ENCODE results near the gene PTPRF.
"Not testable (repeated sequence)": the region's sequence is repeated elsewhere in the genome, so short reads cannot be mapped to it uniquely, and the experiment has no call there.

The PTPRF gene

DNA sequence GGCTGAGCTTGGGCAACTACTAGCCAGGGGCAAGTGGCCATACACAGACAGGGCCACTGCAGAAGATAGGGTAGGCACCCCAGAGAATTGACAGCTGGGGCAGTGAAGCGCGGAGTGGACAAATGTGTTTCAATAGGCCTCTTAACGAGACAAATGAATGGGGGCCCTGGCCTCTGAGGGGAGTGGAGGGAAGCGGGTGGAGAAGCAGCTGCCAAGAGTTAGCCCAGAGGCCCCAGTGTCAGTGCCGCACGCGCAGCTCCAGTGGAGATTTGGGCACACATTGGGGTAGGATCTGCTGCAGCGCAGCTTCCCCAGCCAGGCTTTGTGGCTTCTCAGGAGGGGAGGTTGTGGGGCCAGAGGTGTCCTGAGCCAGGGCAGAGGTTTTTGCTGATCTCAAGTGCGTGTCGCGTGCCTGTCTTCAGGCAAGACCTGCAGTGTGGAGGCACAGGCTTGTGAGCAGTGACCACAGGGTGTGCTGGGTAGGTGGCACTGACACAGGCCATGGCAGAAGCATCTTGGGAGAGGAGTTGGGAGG, 16.9 kb downstream of the PTPRF start:
- Histone ChIP-seq H3K27ac (ENCODE audit: low read depth, low read length) (no peak overlapping the region), H3K36me3 (ENCODE audit: control insufficient read depth, insufficient read depth, low read length) (peaks cover 5% of the 10 kb centered on the region; the same call in 1 of the 2 replicates)

DNA sequence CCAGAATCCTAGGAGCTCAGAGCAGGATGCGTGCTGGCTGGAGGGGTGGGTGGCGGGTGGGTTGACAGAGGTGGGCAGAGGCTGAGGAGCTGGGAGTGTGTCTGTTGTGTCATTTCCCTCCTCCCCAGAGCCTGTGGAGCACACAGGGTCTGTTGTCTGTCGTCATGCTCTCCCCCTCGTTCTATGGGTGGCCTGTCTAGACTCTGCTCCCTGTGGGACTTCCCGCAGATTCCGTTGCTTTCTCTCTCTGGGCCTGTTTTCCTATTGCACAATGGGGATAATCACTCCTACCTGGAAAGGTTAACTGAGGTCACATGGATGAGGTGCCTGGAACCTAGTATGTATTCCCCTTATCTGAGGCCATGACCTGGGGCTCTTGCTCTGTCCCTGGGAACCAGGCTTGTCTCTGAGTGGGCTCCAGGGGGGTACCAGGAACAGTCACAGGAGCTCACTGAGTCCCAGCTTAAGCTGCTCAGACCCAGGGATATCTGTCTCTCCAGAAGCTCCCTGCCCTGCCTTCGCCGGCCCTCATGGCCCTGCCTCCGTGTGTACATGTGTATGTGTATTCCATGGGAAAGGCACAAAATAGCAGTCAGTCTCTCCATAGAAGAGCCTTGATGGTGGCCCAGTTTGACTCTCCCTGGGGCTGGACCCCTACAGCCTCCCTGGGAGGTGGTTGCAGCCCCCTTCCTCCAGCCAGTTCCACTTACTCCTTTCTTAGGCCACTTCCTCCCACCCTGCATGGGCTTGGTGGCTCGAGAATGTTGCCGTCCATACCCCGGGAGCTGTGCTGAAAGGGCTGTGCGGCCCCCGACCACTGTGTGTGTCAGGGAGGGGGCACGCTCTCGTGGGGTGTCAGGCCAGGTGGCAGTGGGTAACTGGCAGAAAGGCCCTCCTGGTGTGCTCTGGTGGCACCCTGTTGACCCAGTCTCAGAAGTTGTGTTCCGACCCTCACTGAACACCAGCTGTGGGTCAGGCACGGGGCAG, 17.9 kb downstream of the PTPRF start:
- H3K27ac ChIP-seq (ENCODE audit: low read depth, low read length) = no peak overlapping the region
- H3K36me3 ChIP-seq (ENCODE audit: control insufficient read depth, insufficient read depth, low read length) = peaks cover 6% of the 10 kb centered on the region
- peaks cover 86% of the 10 kb centered on the region for H3K4me1 ChIP-seq (ENCODE audit: control insufficient read depth, insufficient read depth, low read length)
- H3K4me3 ChIP-seq (ENCODE audit: low read depth, low read length) = no peak overlapping the region
- no peak overlapping the region for H3K9ac ChIP-seq (ENCODE audit: low read length)
- H3K27me3 ChIP-seq (ENCODE audit: control insufficient read depth, insufficient read depth, low read length) = no peaks in the 10 kb centered on the region
- no peaks in the 10 kb centered on the region for H3K9me3 ChIP-seq (ENCODE audit: control insufficient read depth, insufficient read depth, low read depth, low read length)

More for the DNA sequence above, 16.9 kb downstream of the PTPRF start:
- no peaks in the 10 kb centered on the region for H3K9me3 ChIP-seq (ENCODE audit: control insufficient read depth, insufficient read depth, low read depth, low read length)
- peaks cover 79% of the 10 kb centered on the region for H3K4me1 ChIP-seq (ENCODE audit: control insufficient read depth, insufficient read depth, low read length)
- H3K27me3 ChIP-seq (ENCODE audit: control insufficient read depth, insufficient read depth, low read length) = no peaks in the 10 kb centered on the region
- no peak overlapping the region for H3K9ac ChIP-seq (ENCODE audit: low read length)
- no peak overlapping the region for H3K4me3 ChIP-seq (ENCODE audit: low read depth, low read length)

DNA sequence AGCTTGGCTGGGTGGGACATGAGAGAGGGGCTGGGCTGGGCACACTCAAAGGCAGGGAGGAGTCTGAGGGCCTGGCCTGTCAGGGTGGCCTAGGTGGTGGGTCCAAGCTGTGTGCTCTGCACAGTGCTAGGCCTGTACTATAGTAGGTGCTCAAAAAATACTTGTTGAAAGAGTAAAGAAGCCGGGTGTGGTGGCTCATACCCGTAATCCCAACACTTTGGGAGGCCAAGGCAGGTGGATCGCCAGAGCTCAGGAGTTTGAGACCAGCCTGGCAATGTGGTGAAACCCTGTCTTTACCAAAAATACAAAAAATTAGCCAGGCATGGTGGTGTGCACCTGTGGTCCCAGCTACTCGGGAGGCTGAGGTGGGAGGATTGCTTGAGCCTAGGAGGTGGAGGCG, 18.7 kb downstream of the PTPRF start:
- Histone ChIP-seq H3K4me1 (ENCODE audit: control insufficient read depth, insufficient read depth, low read length) (peaks cover 79% of the 10 kb centered on the region), H3K9ac (ENCODE audit: low read length) (peak overlapping the region; percentile 50), H3K4me3 (ENCODE audit: low read depth, low read length) (peak overlapping the region; percentile 29; the same call in 1 of the 2 replicates), H3K27ac (ENCODE audit: low read depth, low read length) (0 out of 2 replicates have a peak overlapping the region, but pooled peaks have one; percentile 34), H3K36me3 (ENCODE audit: control insufficient read depth, insufficient read depth, low read length) (peaks cover 14% of the 10 kb centered on the region)
- H3K9me3 ChIP-seq (ENCODE audit: control insufficient read depth, insufficient read depth, low read depth, low read length); H3K27me3 ChIP-seq (ENCODE audit: control insufficient read depth, insufficient read depth, low read length): not testable (repeated sequence)

DNA sequence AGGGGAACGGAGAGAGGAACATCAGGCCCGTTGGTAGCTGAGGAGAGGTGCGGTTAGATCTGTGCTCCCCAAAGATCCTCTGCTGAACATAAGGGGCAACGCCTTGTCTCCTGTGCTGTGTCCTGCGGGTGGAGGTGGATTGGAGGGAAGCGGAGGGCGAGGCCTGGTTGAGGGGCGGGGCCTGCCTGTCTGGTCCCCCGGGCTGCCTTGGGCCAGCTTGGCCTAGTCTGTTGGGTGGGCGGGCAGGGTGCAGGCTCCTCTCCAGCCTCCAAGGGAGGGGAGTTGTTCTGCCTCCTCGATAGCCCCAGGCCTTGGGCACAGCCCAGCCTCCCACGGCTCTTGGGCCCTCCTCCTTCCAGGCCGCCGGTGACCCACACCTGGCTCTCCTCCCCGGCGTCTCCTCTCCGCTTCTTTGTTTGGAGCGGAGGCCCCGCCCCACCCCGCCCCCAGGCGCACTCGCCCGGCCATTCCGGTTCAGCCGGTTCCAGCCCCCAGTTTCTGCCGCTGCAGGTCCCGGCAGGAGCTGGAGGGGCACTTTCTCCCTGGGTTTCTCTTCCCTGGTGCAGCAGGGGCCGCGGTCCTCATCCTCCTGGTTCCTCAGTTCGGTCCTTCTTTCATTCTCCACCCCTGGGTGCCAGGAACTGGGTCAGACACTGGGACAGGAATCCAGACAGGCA, 19.4 kb downstream of the PTPRF start:
- peak overlapping the region; percentile 86 for H3K27ac ChIP-seq (ENCODE audit: low read depth, low read length)
- peak overlapping the region; percentile 70 for H3K9ac ChIP-seq (ENCODE audit: low read length)
- peak overlapping the region; percentile 59 for H3K4me3 ChIP-seq (ENCODE audit: low read depth, low read length)
- H3K27me3 ChIP-seq (ENCODE audit: control insufficient read depth, insufficient read depth, low read length) = no peaks in the 10 kb centered on the region
- no peaks in the 10 kb centered on the region for H3K9me3 ChIP-seq (ENCODE audit: control insufficient read depth, insufficient read depth, low read depth, low read length)
- H3K4me1 ChIP-seq (ENCODE audit: control insufficient read depth, insufficient read depth, low read length) = peaks cover 73% of the 10 kb centered on the region
- H3K36me3 ChIP-seq (ENCODE audit: control insufficient read depth, insufficient read depth, low read length) = peaks cover 14% of the 10 kb centered on the region

DNA sequence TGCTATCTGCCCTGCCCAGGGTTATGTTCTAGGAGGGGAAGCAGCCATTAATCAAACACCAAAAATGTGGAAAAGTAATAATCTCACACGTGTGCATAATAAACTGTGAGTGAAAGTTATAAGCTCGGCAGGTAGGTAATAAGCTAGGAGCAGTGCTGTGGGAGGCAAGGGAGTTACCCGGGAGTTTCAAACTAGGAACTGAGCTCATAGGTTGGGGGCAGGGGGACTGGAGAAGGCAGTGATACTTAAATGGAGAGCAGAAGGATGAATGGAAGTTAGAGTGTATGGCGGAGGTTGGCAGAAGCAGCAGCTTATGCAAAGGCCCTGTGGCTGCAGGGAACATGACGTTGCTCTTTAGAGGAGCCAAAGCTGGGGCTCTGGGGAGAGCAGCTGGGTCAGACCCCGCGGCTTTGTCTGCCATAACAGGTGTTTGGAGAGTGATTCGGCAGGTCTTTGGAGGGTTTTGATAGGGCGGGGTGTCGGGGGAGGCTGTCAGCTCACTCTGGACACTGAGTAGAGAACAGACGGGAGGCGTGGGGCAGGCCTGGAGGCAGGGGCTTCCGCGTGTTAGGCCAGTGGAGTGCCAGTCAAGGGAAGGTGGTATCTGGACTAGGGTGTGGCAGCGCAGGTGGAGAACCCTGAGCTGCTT, 20.0 kb downstream of the PTPRF start:
- peaks cover 66% of the 10 kb centered on the region for H3K4me1 ChIP-seq (ENCODE audit: control insufficient read depth, insufficient read depth, low read length)
- peak overlapping the region; percentile 59 for H3K4me3 ChIP-seq (ENCODE audit: low read depth, low read length)
- no peaks in the 10 kb centered on the region for H3K27me3 ChIP-seq (ENCODE audit: control insufficient read depth, insufficient read depth, low read length)
- peak overlapping the region; percentile 70 for H3K9ac ChIP-seq (ENCODE audit: low read length)
- peak overlapping the region; percentile 86 for H3K27ac ChIP-seq (ENCODE audit: low read depth, low read length)
- H3K9me3 ChIP-seq (ENCODE audit: control insufficient read depth, insufficient read depth, low read depth, low read length) = no peaks in the 10 kb centered on the region
- peaks cover 18% of the 10 kb centered on the region for H3K36me3 ChIP-seq (ENCODE audit: control insufficient read depth, insufficient read depth, low read length)

DNA sequence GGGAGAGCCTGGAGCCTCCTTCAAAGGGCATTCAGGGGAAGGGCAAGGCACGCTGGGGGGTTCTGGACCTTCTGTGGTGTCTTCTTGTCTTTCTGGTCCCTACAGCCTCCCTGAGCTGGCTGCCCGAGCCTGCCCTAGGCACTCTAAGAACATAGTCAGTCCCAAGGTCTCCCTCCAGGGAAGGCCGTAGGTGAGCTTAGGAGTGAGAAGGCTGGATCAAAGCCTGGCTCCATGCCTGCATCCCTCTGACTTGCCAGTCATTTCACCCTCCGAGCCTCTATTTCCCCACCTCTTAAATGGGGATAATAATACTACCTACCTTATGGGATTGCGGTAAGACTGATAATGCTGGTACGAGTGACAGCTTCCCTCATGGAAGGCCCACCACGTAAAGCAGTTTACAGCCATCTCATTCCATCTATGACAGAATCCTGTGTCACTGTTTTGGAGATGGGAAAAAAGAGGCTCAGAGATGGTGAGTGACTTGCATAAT, 20.8 kb downstream of the PTPRF start:
- no peak overlapping the region for H3K9ac ChIP-seq (ENCODE audit: low read length)
- H3K9me3 ChIP-seq (ENCODE audit: control insufficient read depth, insufficient read depth, low read depth, low read length) = no peaks in the 10 kb centered on the region
- H3K4me3 ChIP-seq (ENCODE audit: low read depth, low read length) = no peak overlapping the region
- H3K36me3 ChIP-seq (ENCODE audit: control insufficient read depth, insufficient read depth, low read length) = peaks cover 24% of the 10 kb centered on the region
- no peak overlapping the region for H3K27ac ChIP-seq (ENCODE audit: low read depth, low read length)
- H3K27me3 ChIP-seq (ENCODE audit: control insufficient read depth, insufficient read depth, low read length) = no peaks in the 10 kb centered on the region
- H3K4me1 ChIP-seq (ENCODE audit: control insufficient read depth, insufficient read depth, low read length) = peaks cover 60% of the 10 kb centered on the region

DNA sequence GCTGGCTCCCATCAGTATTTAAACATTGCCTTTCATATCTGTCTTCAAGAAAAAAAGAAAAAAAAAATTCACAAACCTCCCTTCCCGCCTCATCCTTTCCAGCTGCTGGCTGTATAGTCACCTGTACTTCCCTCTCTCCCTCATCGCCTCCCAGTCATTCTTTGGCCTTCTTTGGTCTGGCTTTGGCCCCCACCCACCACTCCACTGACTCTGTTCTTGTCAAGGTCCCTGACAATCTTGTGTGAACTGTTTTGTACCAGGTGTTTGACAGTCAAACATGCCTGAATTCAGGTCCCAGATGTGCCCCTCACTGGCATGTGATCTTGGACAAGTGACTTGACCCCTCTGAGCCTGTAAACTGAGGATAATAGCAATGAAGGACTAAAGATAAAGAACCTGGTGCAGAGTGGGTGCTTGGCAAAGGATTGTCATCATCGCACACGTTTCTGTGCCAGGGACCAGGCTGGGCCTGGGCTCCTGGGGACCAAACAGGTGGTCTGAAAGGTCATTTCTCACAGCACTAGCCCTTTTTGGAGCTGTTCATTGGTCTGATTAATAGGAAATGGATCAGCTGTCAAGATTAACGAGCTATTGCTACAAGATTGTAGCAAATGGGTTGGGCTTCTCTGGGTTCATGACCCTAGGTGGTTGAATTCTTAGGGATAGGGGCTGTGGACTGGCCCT, 21.5 kb downstream of the PTPRF start:
- H3K4me3 ChIP-seq (ENCODE audit: low read depth, low read length) = no peak overlapping the region
- peaks cover 55% of the 10 kb centered on the region for H3K4me1 ChIP-seq (ENCODE audit: control insufficient read depth, insufficient read depth, low read length)
- peaks cover 29% of the 10 kb centered on the region for H3K36me3 ChIP-seq (ENCODE audit: control insufficient read depth, insufficient read depth, low read length)
- H3K27me3 ChIP-seq (ENCODE audit: control insufficient read depth, insufficient read depth, low read length) = no peaks in the 10 kb centered on the region
- no peak overlapping the region for H3K9ac ChIP-seq (ENCODE audit: low read length)
- no peaks in the 10 kb centered on the region for H3K9me3 ChIP-seq (ENCODE audit: control insufficient read depth, insufficient read depth, low read depth, low read length)
- no peak overlapping the region for H3K27ac ChIP-seq (ENCODE audit: low read depth, low read length)

DNA sequence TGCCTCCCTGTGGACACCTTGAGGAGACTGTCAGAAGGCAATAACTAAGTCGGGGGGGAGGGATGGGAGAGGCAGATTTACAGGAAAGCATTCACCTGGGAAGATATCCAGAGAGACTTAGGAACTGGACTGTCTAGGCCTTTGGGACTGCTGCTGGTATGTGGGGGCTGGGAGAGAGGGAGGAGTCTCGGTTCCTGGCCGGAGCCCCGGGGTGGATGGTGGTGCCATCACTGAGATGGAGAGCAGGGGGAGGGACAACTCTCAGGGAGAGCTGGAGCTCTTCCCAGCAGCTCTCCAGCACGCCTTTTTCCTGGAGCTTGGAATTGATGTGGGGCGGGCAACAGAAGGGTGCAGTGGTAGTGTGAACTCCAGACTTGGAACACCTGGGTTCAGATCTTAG, 22.1 kb downstream of the PTPRF start:
- Histone ChIP-seq H3K36me3 (ENCODE audit: control insufficient read depth, insufficient read depth, low read length) (peaks cover 29% of the 10 kb centered on the region), H3K27ac (ENCODE audit: low read depth, low read length) (no peak overlapping the region), H3K4me1 (ENCODE audit: control insufficient read depth, insufficient read depth, low read length) (peaks cover 52% of the 10 kb centered on the region)

DNA sequence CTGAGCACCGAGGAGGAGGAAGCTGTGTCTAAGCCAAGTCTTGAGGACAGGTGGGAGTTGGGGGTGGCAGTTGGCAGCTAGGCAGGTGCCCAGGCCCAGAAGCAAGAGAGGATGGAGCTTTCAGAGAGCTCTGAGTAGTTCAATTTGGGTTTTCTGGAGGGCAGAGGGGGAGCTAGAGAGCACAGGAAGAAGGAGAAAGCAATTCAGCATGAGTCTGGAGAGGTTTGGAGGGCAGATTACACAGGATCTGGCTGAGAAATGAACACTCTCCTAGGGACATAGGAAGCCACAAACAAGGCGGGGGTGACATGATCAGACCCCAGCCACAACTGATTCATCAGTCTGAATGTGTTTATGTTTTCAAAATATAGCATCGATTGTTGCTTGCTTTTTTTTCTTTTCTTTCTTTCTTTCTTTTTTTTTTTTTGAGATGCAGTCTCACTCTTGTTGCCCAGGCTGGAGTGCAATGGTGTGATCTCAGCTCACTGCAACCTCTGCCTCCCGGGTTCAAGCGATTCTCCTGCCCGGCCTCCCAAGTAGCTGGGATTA, 23.8 kb downstream of the PTPRF start:
- Histone ChIP-seq H3K27ac (ENCODE audit: low read depth, low read length) (no peak overlapping the region), H3K36me3 (ENCODE audit: control insufficient read depth, insufficient read depth, low read length) (peaks cover 29% of the 10 kb centered on the region)

More for the DNA sequence above, 22.1 kb downstream of the PTPRF start:
- H3K9me3 ChIP-seq (ENCODE audit: control insufficient read depth, insufficient read depth, low read depth, low read length) = no peaks in the 10 kb centered on the region
- H3K9ac ChIP-seq (ENCODE audit: low read length) = no peak overlapping the region
- H3K4me3 ChIP-seq (ENCODE audit: low read depth, low read length) = no peak overlapping the region
- no peaks in the 10 kb centered on the region for H3K27me3 ChIP-seq (ENCODE audit: control insufficient read depth, insufficient read depth, low read length)

DNA sequence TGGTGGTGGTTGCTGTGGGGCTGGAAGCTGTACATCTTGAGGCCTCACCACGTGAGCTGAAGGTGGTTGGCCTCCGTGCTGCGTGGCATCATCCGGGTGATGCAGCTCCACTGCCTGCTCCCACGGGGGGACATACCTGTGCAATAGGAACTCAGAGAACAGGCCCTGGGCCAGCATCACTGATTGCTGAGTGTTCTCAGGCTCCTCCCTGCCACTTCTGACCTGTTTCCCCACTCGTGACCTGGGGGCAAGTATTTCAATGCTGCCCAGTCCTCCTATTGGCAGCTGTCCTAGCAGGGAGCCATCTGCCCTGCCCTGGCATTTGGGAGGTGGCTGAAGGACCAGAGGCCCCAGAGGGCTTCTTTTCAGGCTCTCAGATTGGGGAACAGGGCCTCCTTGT, 26.1 kb downstream of the PTPRF start:
- Histone ChIP-seq H3K4me3 (ENCODE audit: low read depth, low read length) (no peak overlapping the region), H3K4me1 (ENCODE audit: control insufficient read depth, insufficient read depth, low read length) (peaks cover 31% of the 10 kb centered on the region), H3K27me3 (ENCODE audit: control insufficient read depth, insufficient read depth, low read length) (no peaks in the 10 kb centered on the region), H3K9me3 (ENCODE audit: control insufficient read depth, insufficient read depth, low read depth, low read length) (no peaks in the 10 kb centered on the region), H3K36me3 (ENCODE audit: control insufficient read depth, insufficient read depth, low read length) (peaks cover 45% of the 10 kb centered on the region), H3K9ac (ENCODE audit: low read length) (no peak overlapping the region), H3K27ac (ENCODE audit: low read depth, low read length) (no peak overlapping the region)

More for the DNA sequence above, 23.8 kb downstream of the PTPRF start:
- Histone ChIP-seq H3K4me3 (ENCODE audit: low read depth, low read length) (no peak overlapping the region), H3K4me1 (ENCODE audit: control insufficient read depth, insufficient read depth, low read length) (peaks cover 50% of the 10 kb centered on the region), H3K9me3 (ENCODE audit: control insufficient read depth, insufficient read depth, low read depth, low read length) (no peaks in the 10 kb centered on the region), H3K27me3 (ENCODE audit: control insufficient read depth, insufficient read depth, low read length) (no peaks in the 10 kb centered on the region), H3K9ac (ENCODE audit: low read length) (no peak overlapping the region)
